HepG2 (cell line): ENCODE measurements around the gene INAFM1. TPM values are rescaled to one million over a fixed set of nuclear protein-coding genes. Genes with fewer than 3 reads are reported as not detected.

Experiments
- ATAC-seq: fragments of 200-7000 bp; cut with Tn5 transposase; 3 replicates; pipeline ENCODE4 v1.9.1; 2020; ENCODE audit warnings: mild to moderate bottlenecking, moderate library complexity
- BruUV-seq: library from RNA; stranded (reverse); fragments of 400-500 nt; replicated peaks from 2 replicates; lab custom pipeline; 2021; lab: Mats Ljungman, UMichigan
- CTCF ChIA-PET: fragments of 300-600 bp; formaldehyde crosslinking; extraction: SDS; loops from one replicate; lab custom pipeline; 2021; ENCODE audit warnings: low total read pairs, inconsistent platforms, low intra/inter-chr PET ratio; lab: Yijun Ruan, JAX
- POLR2A ChIA-PET: fragments of 350-600 bp; sonication (Branson Sonifier 250); formaldehyde crosslinking; loops from one replicate; lab custom pipeline; 2020; ENCODE audit warnings: antibody characterized with exemption, inconsistent platforms; lab: Yijun Ruan, JAX
- DNase-seq: peaks from one replicate; pipeline ENCODE4 v3.0.0-alpha.2; 2015; ENCODE audit warnings: low spot score
- FAIRE-seq: peaks from 3 replicates; lab custom pipeline; 2011; peaks lifted over from hg19 to GRCh38; lab: Jason Lieb, UNC
- H2AFZ ChIP-seq: one replicate; pipeline ENCODE4 v1.6.1; 2011; ENCODE audit warnings: low read length, inconsistent platforms
- H3K27ac ChIP-seq: fragments of 300-600 bp; 3 replicates; pipeline ENCODE4 v1.8.0; 2011; ENCODE audit warnings: mixed run types, mild to moderate bottlenecking, mixed read lengths, low read length, inconsistent platforms; ENCODE audit not compliant: insufficient read depth; ENCODE audit errors: extremely low read length
- H3K27me3 ChIP-seq, 2 experiments: fragments of 200-600 bp in 1 of 2; 2 replicates in 1 of 2; 3 replicates in 1 of 2; pipeline versions ENCODE4 v1.6.0 to v1.8.0; 2011; ENCODE audit warnings: low read length in 2 of 2, mild to moderate bottlenecking in 2 of 2, moderate library complexity in 2 of 2, inconsistent platforms in 1 of 2; ENCODE audit not compliant: insufficient read depth in 2 of 2, control insufficient read depth in 1 of 2
- H3K36me3 ChIP-seq, 2 experiments: fragments of 200-600 bp in 1 of 2; replicated peaks in 1 of 2; 2 replicates in 1 of 2; 3 replicates in 1 of 2; pipeline versions ENCODE4 v1.5.1 to v1.8.0; 2011; ENCODE audit warnings: low read length in 2 of 2, inconsistent platforms in 1 of 2; ENCODE audit not compliant: insufficient read depth in 2 of 2, control insufficient read depth in 1 of 2
- H3K4me1 ChIP-seq: 2 replicates; pipeline ENCODE4 v1.5.1; 2012; ENCODE audit warnings: low read length, inconsistent platforms; ENCODE audit not compliant: insufficient read depth
- H3K4me2 ChIP-seq: 2 replicates; pipeline ENCODE4 v1.6.0; 2011; ENCODE audit warnings: low read depth, low read length, inconsistent platforms
- H3K4me3 ChIP-seq, 3 experiments: fragments of 200-600 bp in 1 of 3; sonication (generic), shearing (Covaris generic) in 1 of 3; replicated peaks in 1 of 3; 2 replicates each; pipeline ENCODE4 v1.5.1; 2011 to 2016; ENCODE audit warnings: low read length in 3 of 3, inconsistent platforms in 2 of 3, low read depth in 2 of 3, mild to moderate bottlenecking in 2 of 3, control low read depth in 1 of 3, mixed read lengths in 1 of 3; ENCODE audit not compliant: insufficient read depth in 1 of 3
- H3K79me2 ChIP-seq: one replicate; pipeline ENCODE4 v1.6.1; 2011; ENCODE audit warnings: low read length, inconsistent platforms; ENCODE audit not compliant: insufficient read depth
- H3K9ac ChIP-seq: 2 replicates; pipeline ENCODE4 v1.6.0; 2011; ENCODE audit warnings: mild to moderate bottlenecking, low read depth, low read length, inconsistent platforms; ENCODE audit not compliant: insufficient read depth
- H3K9me3 ChIP-seq: 2 replicates; pipeline ENCODE4 v1.5.1; 2012; ENCODE audit warnings: mild to moderate bottlenecking, low read length
- H4K20me1 ChIP-seq: 2 replicates; pipeline ENCODE4 v1.6.0; 2011; ENCODE audit warnings: inconsistent platforms, mild to moderate bottlenecking, low read length, moderate library complexity; ENCODE audit not compliant: insufficient read depth
- AGO2 ChIP-seq: fragments of 200-400 bp; formaldehyde crosslinking; optimal IDR thresholded peaks from 2 replicates; pipeline ENCODE3; 2017; ENCODE audit warnings: mild to moderate bottlenecking, low read depth, low read length, moderate library complexity
- HOXD1 ChIP-seq: sonication (generic); formaldehyde crosslinking; IDR thresholded peaks from 2 replicates; pipeline ENCODE4 v1.5.0; 2020; ENCODE audit warnings: missing genetic modification reagents
- LCORL ChIP-seq, 2 experiments: fragments of 450-650 bp in 1 of 2; sonication (generic) in 1 of 2; formaldehyde crosslinking in 1 of 2; IDR thresholded peaks; 2 replicates each; pipeline versions ENCODE4 v1.5.0 to v1.6.1; 2017 to 2020; ENCODE audit warnings: antibody characterized with exemption in 1 of 2, missing genetic modification reagents in 1 of 2
- RBFOX2 ChIP-seq: fragments of 200-400 bp; formaldehyde crosslinking; IDR thresholded peaks from 2 replicates; pipeline ENCODE4 v1.6.1; 2017; ENCODE audit warnings: low read depth, mild to moderate bottlenecking, low read length
- ZBTB33 ChIP-seq: sonication (generic); formaldehyde crosslinking; IDR thresholded peaks from 2 replicates; pipeline ENCODE4 v1.4.0; 2020; ENCODE audit warnings: missing genetic modification reagents
- ZBTB38 ChIP-seq: sonication (generic); formaldehyde crosslinking; IDR thresholded peaks from 2 replicates; pipeline ENCODE4 v1.5.1; 2020; ENCODE audit warnings: mild to moderate bottlenecking, missing genetic modification reagents
- WGBS: methylation state at CpG from one replicate; pipeline ENCODE4 v1.1.6; 2017; ENCODE audit warnings: low lambda C conversion rate; 5-methylcytosine and 5-hydroxymethylcytosine counted together
- in situ Hi-C: cut with HindIII; loops from 2 replicates; pipeline ENCODE4 v1.10.0; 2017; ENCODE audit warnings: low pct_unique_long_range_greater_than_20kb; ENCODE audit not compliant: extremely low pct_ligation_motif_present
- intact Hi-C: fragments of 100-400 bp; cut with micrococcal nuclease; formaldehyde crosslinking; loops from one replicate; pipeline ENCODE4 v1.10.0; 2022; ENCODE audit not compliant: unreplicated experiment
- polyA plus RNA-seq, 8 experiments: library from polyadenylated mRNA; depleted of rRNA in 3 of 8; stranded (reverse) in 7 of 8; unstranded in 1 of 8; fragments of >200 nt; fragmentation: Illumina TruSeq in 4 of 8; extraction: Trizol in 4 of 8; gene quantifications; 2 replicates each; pipeline versions ENCODE4 v1.2.1 to v1.2.3, GENCODE V29; 2011 to 2016; ENCODE audit warnings: low read depth in 4 of 8, missing spikeins in 1 of 8, mixed read lengths in 1 of 8; ENCODE audit not compliant: insufficient read depth in 1 of 8
- total RNA-seq, 5 experiments: library from RNA; depleted of rRNA; stranded (reverse); fragments of >200 nt; fragmentation: Illumina TruSeq; extraction: Trizol; gene quantifications; 2 replicates each; pipeline ENCODE4 v1.2.3, GENCODE V29; 2016; ENCODE audit warnings: low read depth in 1 of 5

The INAFM1 gene
- total and polyA plus RNA-seq, 2 of the 13 experiments (the other 11 are each of a cell fraction or from before 2014, with no cell fraction given), result 0.88 to 1.9 TPM

GRCh38 chr19:47266401-47266941 is 8.2 kb upstream of the INAFM1 start:
- ATAC-seq, result no peak
- intact Hi-C loops, result no loop called here
- Histone ChIP-seq H2AFZ (no peak overlapping the region), H3K9me3 (no peaks in the 10 kb centered on the region), H3K9ac (no peak overlapping the region), H3K4me2 (no peak overlapping the region), H3K36me3 (peaks cover 18 to 51% of the 10 kb centered on the region in 2 experiments; a peak in 4 of 5 replicates), H3K27me3 (no peaks in the 10 kb centered on the region), H3K4me3 (no peak overlapping the region), H4K20me1 (no peaks in the 10 kb centered on the region), H3K27ac (no peak overlapping the region), H3K79me2 (no peaks in the 10 kb centered on the region), H3K4me1 (no peaks in the 10 kb centered on the region)
- 96% methylated on average over 21 of the region's 21 CpGs for WGBS
- FAIRE-seq, result no peak
- TF ChIP-seq LCORL (IDR thresholded peaks at IDR 0.05) (no peak), LCORL (CRISPR knock-in tag; IDR thresholded peaks at IDR 0.05) (no peak), AGO2 (peak; percentile 23), RBFOX2 (peak; percentile 41; the same call in 1 of the 2 replicates)
- no peak for DNase-seq
- ChIA-PET POLR2A (interaction anchor here (1.3 kb wide), 1 partner anchor 9 kb away, joined by 9 read pairs; no protein-coding TSS in a partner anchor), CTCF (no interaction called here)
- in situ Hi-C loops, result no loop called here
- BruUV-seq, result no TSS peak

- WGBS, result 97% methylated on average over 5 of the region's 14 CpGs
- in situ Hi-C loops, result no loop called here
- FAIRE-seq (no peak), ATAC-seq (no peak), DNase-seq (no peak)
- intact Hi-C loops, result no loop called here
- ChIA-PET POLR2A (interaction anchor here (0.6 to 1.3 kb wide), 3 partner anchors 10 to 40 kb away, joined by 3 to 9 read pairs (median 3); no protein-coding TSS in a partner anchor), CTCF (no interaction called here)
- H3K4me3 ChIP-seq, result no peak overlapping the region
- H3K9me3 ChIP-seq, result no peaks in the 10 kb centered on the region
- H3K4me1 ChIP-seq, result peaks cover 2% of the 10 kb centered on the region; the same call in 1 of the 2 replicates
- H4K20me1 ChIP-seq, result no peaks in the 10 kb centered on the region
- peaks cover 17 to 49% of the 10 kb centered on the region in 2 experiments; a peak in 4 of 5 replicates for H3K36me3 ChIP-seq
- no peak overlapping the region for H3K9ac ChIP-seq
- H3K27ac ChIP-seq, result no peak overlapping the region
- H2AFZ ChIP-seq, result no peak overlapping the region
- no peaks in the 10 kb centered on the region for H3K27me3 ChIP-seq
- H3K79me2 ChIP-seq, result no peaks in the 10 kb centered on the region
- H3K4me2 ChIP-seq, result no peak overlapping the region
- TF ChIP-seq ZBTB38 (CRISPR knock-in tag) (peak; percentile 63; the same call in 1 of the 2 replicates), ZBTB33 (CRISPR knock-in tag) (peak; percentile 56; the same call in 1 of the 2 replicates), HOXD1 (CRISPR knock-in tag) (no peak)
- BruUV-seq, result no TSS peak
These were observed 7.3 kb upstream of the INAFM1 start for GRCh38 chr19:47267350-47267759.
